Esophagus muscularis mucosa (tissue), 4 donors: ENCODE measurements around the gene NAT14. TPM values are rescaled to one million over a fixed set of nuclear protein-coding genes. Genes with fewer than 3 reads are reported as not detected.
A peak's percentile ranks its signal among the peaks of the same experiment; 100 is the strongest.

Experiments used
- DNase-seq: peaks from one replicate; pipeline ENCODE4 v3.0.0-alpha.2; 2017; ENCODE audit errors: extremely low spot score
- H3K27ac ChIP-seq, 4 donors: fragments of 200-600 bp; sonication (generic); replicated peaks in 1 of 4; 1 replicate in 3 of 4; 2 replicates in 1 of 4; pipeline ENCODE4 v1.5.1; 2016 to 2019; ENCODE audit warnings: mild to moderate bottlenecking in 1 of 4
- H3K27me3 ChIP-seq, 4 donors: fragments of 200-600 bp; sonication (generic); one replicate each; pipeline versions ENCODE4 v1.5.1 to v1.6.0; 2016 to 2019
- H3K36me3 ChIP-seq, 4 donors: fragments of 200-600 bp; sonication (generic); one replicate each; pipeline ENCODE4 v1.5.1; 2016 to 2019
- H3K4me1 ChIP-seq, 4 donors: fragments of 200-600 bp; sonication (generic); one replicate each; pipeline ENCODE4 v1.5.1; 2016 to 2019
- H3K4me3 ChIP-seq, 4 donors: fragments of 200-600 bp; sonication (generic); 1 replicate in 2 of 4; 2 replicates in 2 of 4; pipeline ENCODE4 v1.5.1; 2016 to 2019; ENCODE audit warnings: mild to moderate bottlenecking in 4 of 4, moderate library complexity in 1 of 4
- H3K9me3 ChIP-seq, 4 donors: fragments of 200-600 bp; sonication (generic); 1 replicate in 3 of 4; 2 replicates in 1 of 4; pipeline ENCODE4 v1.5.1; 2016 to 2019
- CTCF ChIP-seq, 3 experiments: fragments of 200-600 bp in 2 of 3; fragments of 450-650 bp in 1 of 3; sonication (generic) in 2 of 3; IDR thresholded peaks; one replicate each; pipeline ENCODE4 v1.5.1; 2017 to 2019; ENCODE audit warnings: antibody characterized with exemption in 3 of 3, mild to moderate bottlenecking in 2 of 3, moderate library complexity in 1 of 3
- EP300 ChIP-seq: sonication (generic); formaldehyde crosslinking; IDR thresholded peaks from one replicate; pipeline ENCODE4 v1.6.1; 2017; ENCODE audit warnings: antibody characterized with exemption
- POLR2A ChIP-seq: fragments of 450-650 bp; IDR thresholded peaks from one replicate; pipeline ENCODE4 v1.6.1; 2017; ENCODE audit warnings: antibody characterized with exemption, moderate library complexity, mild to moderate bottlenecking, low read depth
- POLR2AphosphoS5 ChIP-seq, 2 donors: sonication (generic); formaldehyde crosslinking; IDR thresholded peaks; one replicate each; pipeline ENCODE4 v1.6.1; 2017; ENCODE audit warnings: antibody characterized with exemption in 2 of 2
- WGBS: methylation state at CpG from one replicate; pipeline ENCODE4 v1.1.5; 2018; 5-methylcytosine and 5-hydroxymethylcytosine counted together
- intact Hi-C: fragments of 100-400 bp; cut with DNase I; formaldehyde crosslinking; loops from one replicate; pipeline ENCODE4 v1.15.1; 2023
- total RNA-seq, 4 donors: library from RNA; depleted of rRNA; stranded (reverse); fragments of >200 nt; gene quantifications; one replicate each; pipeline versions ENCODE4 v1.1.0 to v1.2.1, GENCODE V29; 2016

NAT14 gene
- total RNA-seq, 4 donors from 2014 or later: 5.8 to 14.2 (median 10.2) TPM

DNA sequence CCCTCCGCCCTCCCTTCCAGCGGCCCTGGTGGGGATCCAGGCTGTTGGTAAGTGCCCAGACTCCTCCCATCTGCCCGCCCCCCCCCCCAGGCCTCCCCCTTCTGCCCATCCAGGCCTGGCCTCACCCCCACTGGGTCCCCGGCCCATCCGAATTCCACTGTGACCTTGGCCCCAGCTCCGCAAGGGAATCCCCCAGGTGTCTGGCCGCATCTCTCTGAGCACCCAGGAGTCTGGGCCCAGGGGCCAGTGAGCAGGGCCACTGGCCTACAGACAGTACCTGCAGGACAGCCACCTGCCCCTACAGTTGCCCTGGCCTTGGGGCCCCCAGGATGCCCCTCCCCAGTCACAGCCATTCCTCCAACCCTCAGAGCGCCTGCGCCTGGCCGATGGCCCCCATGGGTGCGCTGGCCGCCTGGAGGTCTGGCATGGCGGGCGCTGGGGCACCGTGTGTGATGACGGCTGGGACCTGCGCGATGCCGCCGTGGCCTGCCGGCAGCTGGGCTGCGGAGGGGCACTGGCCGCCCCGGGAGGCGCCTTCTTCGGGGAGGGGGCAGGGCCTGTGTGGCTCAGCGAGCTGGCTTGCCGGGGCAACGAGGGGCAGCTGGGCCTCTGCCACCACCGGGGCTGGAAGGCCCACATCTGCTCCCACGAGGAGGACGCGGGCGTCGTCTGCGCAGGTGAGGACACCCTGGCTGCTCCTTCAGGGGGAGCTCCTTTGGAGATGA is 4.2 kb downstream of the NAT14 start:
- Histone ChIP-seq H3K36me3 (no peaks in the 10 kb centered on the region), H3K27ac (peak overlapping the region; percentile 93 to 98 (median 96)), H3K9me3 (no peaks in the 10 kb centered on the region), H3K4me1 (peaks cover 56 to 100% (median 100%) of the 10 kb centered on the region in 4 donors), H3K4me3 (peak overlapping the region; percentile 14 to 46 (median 28)), H3K27me3 (no peaks in the 10 kb centered on the region)
- TF ChIP-seq POLR2A (no peak), EP300 (no peak), POLR2AphosphoS5 (IDR thresholded peaks at IDR 0.05) (no peak), CTCF (IDR thresholded peaks at IDR 0.05) (no peak)
- DNase-seq: no peak
- WGBS: 53% methylated on average over 5 of the region's 36 CpGs
- intact Hi-C loops: no loop called here

- WGBS: 60% methylated on average over 7 of the region's 21 CpGs
- no peaks in the 10 kb centered on the region for H3K27me3 ChIP-seq
- TF ChIP-seq CTCF (IDR thresholded peaks at IDR 0.05): no peak
- TF ChIP-seq POLR2AphosphoS5 (IDR thresholded peaks at IDR 0.05): no peak
- no peak for TF ChIP-seq POLR2A
- no peak for TF ChIP-seq EP300
- H3K27ac ChIP-seq: peak overlapping the region; percentile 93 to 98 (median 96)
- no peak for DNase-seq
- H3K9me3 ChIP-seq: no peaks in the 10 kb centered on the region
- no peaks in the 10 kb centered on the region for H3K36me3 ChIP-seq
- intact Hi-C loops: no loop called here
- peak overlapping the region in 3 of 4 donors; percentile 18 to 46 (median 38) for H3K4me3 ChIP-seq
- H3K4me1 ChIP-seq: peaks cover 50 to 100% (median 96%) of the 10 kb centered on the region in 4 donors
Observed at GRCh38 chr19:55489711-55490477, 4.9 kb downstream of the NAT14 start.

- no peaks in the 10 kb centered on the region for H3K9me3 ChIP-seq
- H3K27ac ChIP-seq: peak overlapping the region; percentile 93 to 98 (median 96)
- no peak for DNase-seq
- H3K27me3 ChIP-seq: no peaks in the 10 kb centered on the region
- peaks cover 43 to 96% (median 88%) of the 10 kb centered on the region in 4 donors for H3K4me1 ChIP-seq
- 61% methylated on average over 16 of the region's 52 CpGs for WGBS
- TF ChIP-seq EP300: no peak
- no peak for TF ChIP-seq POLR2AphosphoS5 (IDR thresholded peaks at IDR 0.05)
- TF ChIP-seq POLR2A: no peak
- TF ChIP-seq CTCF (IDR thresholded peaks at IDR 0.05): no peak
- no peak overlapping the region for H3K4me3 ChIP-seq
- intact Hi-C loops: no loop called here
- no peaks in the 10 kb centered on the region for H3K36me3 ChIP-seq
Observed at GRCh38 chr19:55490478-55491432, 5.8 kb downstream of the NAT14 start.

DNA sequence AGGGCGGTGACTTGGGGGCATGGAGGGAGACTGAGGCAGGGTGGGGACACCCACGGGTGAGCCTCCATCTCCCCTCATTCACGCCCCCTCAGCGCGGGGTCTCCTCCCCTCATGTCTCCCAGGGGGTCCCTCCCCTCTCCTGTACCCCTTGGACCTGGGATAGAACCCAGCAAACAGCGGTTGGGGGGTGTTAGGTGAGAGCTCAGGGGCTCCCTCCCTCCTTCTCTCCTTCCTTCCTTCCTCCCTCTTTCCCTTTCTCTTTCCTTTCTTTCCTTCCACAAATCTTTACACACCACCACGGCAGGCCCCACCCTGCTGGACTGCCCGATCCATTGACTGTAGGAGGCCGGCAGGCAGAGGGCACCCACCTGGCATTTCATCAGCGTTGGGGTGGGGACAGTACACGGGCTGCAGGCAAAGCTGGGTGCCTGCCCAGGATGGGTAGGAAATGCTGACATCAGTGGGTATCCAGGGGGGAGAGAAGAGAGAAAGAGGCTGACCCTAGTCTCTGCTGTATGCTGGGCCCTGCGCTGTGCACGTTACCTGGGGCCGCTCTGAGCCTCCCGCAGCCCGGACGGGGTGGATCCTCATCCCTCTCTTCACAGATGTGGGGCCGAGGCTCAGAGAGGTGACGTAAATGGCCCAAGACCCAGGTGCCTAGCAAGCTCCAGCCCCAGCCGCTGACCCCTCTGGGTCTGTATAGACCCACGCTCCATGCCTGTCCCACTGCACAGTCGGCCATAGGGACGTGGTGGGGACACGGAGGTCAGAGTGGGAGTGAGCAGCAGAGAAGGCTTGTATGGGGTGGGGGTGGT is 6.8 kb downstream of the NAT14 start:
- peaks cover 33 to 86% (median 78%) of the 10 kb centered on the region in 4 donors for H3K4me1 ChIP-seq
- intact Hi-C loops: no loop called here
- WGBS: 66% methylated on average over 20 of the region's 24 CpGs

More for the DNA sequence above, 6.8 kb downstream of the NAT14 start:
- DNase-seq: no peak
- TF ChIP-seq CTCF (IDR thresholded peaks at IDR 0.05): no peak
- no peak for TF ChIP-seq EP300
- Histone ChIP-seq H3K36me3 (peaks cover 0 to 4% (median 0%) of the 10 kb centered on the region in 4 donors), H3K27ac (peak overlapping the region; percentile 93 to 98 (median 96)), H3K4me3 (no peak overlapping the region), H3K27me3 (no peaks in the 10 kb centered on the region), H3K9me3 (no peaks in the 10 kb centered on the region)
